IPS-NIHi11 (cell line): Measurements from ENCODE around the gene GUCY1A1.
"Not testable (repeated sequence)": the region's sequence is repeated elsewhere in the genome, so short reads cannot be mapped to it uniquely, and the experiment has no call there.

Experiments
- DNase-seq: peaks from one replicate; pipeline ENCODE4 v3.0.0; 2012; ENCODE audit warnings: mixed read lengths, low spot score

GUCY1A1 gene

DNA sequence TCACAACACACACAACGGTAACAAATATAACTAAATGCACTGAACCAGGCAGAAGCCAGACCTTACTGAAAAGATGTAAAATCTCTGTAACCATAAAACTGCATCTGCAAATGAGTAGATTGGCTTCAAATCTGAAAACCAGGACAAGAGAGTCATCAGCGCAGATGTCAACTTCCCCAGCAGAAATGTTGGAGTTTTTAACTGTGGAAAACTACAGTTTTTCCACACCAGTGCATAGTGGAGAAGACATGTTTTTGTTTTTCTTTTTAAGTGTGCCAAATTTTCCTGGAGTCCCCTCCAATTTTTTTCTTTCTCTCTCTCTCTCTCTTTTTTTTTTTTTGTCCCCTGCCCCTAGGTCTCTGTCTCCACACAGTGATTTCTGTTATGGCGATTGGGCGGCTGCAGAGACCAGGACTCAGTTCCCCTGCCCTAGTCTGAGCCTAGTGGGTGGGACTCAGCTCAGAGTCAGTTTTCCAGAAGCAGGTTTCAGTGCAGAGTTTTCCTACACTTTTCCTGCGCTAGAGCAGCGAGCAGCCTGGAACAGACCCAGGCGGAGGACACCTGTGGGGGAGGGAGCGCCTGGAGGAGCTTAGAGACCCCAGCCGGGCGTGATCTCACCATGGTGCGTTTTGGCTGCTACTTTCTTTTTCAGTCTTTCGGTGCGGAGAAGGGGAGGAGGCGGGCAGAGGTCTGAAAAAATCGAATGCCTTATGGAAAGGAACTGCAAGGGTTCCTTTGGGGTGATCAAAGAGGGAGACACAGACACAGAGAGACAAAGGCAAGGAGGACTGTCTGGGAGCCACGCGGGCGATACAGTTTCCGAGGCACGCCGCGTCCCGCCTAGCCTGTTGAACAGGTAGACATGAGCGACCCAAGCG lies at the start of gene GUCY1A1:
TSS of gene GUCY1A1 (plus strand) at position 505 of the 878 bp plus-strand sequence. CDS start 30,020 bp downstream, outside the sequence.
- DNase-seq: peak; percentile 64

DNA sequence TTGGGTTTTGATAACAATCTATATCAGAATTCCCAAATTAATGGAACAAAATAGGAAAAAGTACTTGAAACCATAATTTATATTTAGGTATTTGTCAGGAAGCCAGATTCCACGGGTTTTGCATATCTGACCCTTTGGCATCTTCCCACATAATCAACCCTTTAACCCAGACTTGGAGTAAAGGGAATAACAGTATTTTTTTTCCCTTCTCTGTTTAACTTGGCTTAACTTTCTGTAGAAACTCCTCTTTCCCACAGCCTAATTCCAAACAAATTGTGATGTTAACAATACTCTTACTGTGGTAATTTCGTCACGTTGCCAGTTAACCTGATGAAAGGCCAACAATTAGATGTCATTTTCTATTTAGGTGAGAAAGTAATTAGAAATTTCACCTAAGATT lies 49.4 kb upstream of the GUCY1A1 start:
- no peak for DNase-seq

GRCh38 chr4:155618183-155618838 lies 48.3 kb upstream of the GUCY1A1 start:
- no peak for DNase-seq

GRCh38 chr4:155620637-155621036 lies 46.0 kb upstream of the GUCY1A1 start:
- no peak for DNase-seq

GRCh38 chr4:155624478-155624877 lies 42.2 kb upstream of the GUCY1A1 start:
- no peak for DNase-seq

- no peak for DNase-seq
Observed at GRCh38 chr4:155626561-155626960, 40.1 kb upstream of the GUCY1A1 start.

- DNase-seq: no peak
Observed at GRCh38 chr4:155629183-155629825, 37.3 kb upstream of the GUCY1A1 start.

- DNase-seq: no peak
Observed at GRCh38 chr4:155629956-155630355, 36.7 kb upstream of the GUCY1A1 start.

DNA sequence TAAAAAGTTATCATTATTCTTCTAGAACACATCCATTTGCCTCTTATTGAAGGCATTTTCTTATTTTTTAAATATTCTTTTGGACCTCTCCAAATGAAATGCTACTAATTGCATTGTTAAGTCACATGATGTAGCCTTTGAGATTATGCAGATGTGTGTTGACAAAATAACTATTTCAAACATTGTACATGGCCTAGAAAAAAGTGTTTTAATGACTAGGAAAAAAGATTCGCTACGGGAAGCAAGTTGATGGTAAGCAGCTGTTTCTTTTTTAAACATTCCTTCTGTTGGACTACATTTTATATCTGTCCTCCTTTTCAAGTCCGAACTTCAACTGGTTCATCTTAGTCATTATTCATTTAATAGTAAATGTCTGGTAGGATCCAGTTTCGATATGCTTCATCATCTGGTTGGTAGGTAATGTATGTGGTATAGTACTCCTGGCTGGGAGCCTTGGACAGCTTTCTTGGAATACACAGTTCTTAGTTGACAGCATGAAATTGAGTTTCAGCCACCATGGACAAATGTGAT lies 34.3 kb upstream of the GUCY1A1 start:
- no peak for DNase-seq

DNA sequence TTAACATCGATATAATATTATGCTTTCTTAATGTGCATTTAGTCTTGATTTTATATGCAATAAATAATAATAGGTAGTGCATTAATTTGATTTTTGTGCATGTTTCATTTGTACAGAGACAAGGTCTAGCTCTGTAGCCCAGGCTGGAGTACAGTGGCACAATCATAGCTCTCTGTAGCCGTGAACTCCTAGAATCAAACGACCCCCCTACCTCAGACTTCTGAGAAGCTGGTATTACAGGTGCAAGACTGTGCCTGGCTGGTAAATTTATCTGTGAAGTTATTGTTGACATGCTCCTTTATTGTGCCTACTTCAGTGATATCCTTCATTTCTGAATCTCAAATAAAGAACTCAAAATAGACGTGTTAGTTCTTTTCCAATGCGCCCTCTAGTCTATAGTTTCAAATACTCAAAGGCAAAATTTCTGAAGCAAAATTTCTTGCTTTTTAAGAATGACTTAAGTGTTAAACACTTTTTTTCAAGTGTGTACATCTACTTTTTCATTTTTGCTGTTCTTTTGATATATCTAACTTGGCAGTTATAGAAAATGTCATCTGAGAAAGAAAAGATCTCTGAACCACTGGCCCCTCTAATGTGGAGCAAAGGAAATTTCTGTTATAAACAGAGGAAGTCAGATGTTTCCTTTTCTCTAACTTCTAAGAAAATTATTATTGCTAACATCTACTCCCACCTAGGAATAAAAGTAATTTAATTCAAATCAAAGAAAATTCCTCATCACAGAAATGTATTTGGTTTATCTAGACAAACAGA lies 28.3 kb upstream of the GUCY1A1 start:
- DNase-seq: no peak

DNA sequence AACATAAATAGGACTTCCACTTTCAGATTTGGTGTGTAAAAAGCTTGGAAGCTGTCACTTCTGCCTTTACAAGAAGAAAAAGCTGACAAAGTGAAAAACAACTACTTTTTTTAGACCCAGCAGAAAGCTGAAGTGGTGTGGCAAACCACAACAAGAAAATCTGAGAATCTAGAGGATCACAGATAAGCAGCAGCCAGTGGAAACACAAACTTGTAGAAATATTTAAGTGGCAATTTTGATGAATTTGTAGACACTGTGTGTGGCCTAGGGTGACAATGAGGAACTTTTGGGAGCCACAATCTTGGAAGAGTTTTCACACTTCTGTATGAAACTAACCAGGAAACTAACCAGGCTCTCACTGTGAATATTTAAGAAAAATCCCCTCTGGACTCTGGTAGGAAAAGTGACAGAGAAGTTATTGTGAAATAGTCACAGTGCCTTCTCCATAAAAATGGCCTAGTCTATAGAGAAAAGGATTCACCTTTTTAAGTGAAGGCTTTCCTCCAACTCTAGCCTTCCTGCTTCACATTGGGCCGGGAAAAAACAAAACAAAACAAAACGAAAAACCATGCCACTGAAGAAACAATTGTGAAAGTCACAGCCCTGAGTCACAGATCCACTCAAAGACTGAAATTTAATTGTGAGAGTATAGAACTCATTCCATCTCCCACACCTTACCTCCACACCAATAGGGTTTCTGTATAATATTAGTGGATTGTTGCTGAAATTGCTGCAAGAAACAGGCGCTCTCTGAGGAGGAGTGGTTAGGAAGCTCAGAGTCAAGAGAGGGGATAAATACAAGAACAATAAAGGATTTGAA lies 26.7 kb upstream of the GUCY1A1 start:
- DNase-seq: no peak

DNA sequence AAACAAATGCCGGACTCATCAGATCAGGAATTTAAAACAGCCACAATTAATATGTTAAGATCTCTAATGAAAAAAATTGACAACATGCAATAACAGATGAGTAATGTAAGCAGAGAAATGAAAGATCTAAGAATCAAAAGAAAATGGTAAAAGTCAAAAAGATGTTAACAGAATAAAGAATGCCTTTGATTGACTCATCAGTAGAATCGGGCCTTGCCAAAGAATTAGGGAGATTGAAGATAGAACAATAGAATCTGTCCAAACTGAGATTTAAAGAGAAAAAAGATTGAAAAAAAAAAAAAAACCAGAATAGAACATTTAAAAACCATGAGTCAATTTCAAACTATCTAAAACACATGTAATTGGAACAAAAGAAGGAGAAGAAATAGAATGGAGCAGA lies 25.9 kb upstream of the GUCY1A1 start:
- DNase-seq: no peak

DNA sequence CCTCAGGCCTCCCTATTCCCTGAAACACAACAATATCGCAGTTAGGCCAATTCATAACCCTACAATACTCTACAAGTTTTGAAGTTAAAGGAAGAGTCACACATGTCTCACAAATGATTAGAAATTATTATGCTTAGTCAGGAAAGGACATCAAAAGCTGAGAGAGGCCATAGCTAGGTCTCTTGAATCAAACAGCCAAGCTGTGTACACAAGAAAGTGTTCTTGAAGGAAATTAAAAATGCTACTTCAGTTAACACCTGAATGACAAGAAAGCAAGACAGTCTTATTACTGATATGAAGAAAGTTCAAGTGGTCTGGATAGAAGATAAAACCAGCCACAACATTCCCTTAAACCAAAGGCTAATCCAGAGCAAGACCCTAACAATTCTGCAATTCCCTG lies 23.6 kb upstream of the GUCY1A1 start:
- DNase-seq: no peak

- no peak for DNase-seq
Observed at GRCh38 chr4:155646001-155646400, 20.6 kb upstream of the GUCY1A1 start.

DNA sequence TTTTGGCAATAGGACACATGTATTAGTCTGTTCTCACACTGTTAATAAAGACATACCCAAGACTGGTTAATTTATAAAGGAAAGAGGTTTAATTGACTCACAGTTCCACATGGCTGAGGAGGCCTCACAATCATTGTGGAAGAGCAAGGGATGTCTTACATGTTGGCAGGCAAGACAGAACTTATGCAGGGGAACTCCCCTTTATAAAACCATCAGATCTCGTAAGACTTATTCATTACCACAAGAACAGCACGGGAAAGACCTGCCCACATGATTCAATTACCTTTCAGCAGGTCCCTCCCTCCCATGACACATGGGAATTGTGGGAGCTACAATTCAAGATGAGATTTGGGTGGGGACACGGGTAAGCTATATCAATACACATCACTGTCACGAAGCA lies 15.9 kb upstream of the GUCY1A1 start:
- DNase-seq: not testable (repeated sequence)

DNA sequence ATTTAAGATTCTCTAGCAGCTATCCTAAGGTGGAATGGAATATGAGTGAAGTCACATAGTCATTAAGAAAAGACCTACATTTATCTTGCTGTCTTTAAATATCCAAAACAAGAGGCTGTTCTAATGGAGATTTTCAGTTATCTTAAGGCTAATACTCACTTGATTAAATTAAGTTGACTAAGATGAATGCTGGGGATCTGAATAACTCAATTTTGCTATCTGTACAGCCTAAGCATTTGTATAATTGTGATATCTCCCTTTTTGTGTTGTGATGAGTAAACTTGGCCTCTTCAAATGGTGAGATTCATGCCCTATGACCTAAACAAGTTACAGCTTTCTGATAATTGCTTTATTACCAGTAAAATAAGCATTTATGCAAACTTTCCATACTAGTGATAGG lies 13.6 kb upstream of the GUCY1A1 start:
- DNase-seq: no peak

DNA sequence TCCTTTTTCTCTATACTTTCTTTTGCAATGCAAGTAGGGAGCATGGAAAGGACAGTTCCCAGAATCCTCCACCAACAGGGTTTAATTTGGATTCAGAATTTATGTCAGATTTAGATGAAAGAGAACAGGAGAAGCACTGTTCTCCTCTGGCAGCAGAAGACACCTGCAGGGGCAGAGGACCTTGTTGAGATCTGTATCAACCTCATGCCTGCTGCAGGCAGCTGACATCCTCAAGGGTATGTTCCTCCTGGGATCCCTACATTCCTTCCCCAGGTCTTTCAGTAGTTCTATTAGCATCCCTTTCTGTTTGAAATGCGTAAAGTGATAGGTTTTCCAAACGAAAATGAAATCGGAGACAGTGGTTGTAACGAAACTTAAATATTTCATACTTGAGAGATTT lies 10.6 kb upstream of the GUCY1A1 start:
- no peak for DNase-seq

DNA sequence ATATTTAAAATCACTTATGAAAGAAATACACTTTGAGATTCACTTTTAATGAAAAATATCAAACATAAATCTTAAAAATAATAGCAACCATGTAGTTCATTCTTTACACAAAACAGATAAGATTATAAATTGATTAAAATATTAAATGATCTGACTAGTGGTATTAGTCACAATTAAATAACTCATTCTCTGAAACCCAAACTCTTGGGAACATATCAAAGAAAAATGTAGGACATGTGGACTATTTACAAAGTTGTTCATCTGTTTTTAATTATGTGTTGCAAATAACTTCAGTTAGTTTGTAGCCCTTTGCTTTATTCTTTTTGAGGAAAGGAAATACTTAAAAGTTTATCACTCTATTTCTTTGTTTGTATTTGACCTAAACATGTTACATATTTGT lies 9.5 kb upstream of the GUCY1A1 start:
- DNase-seq: no peak

DNA sequence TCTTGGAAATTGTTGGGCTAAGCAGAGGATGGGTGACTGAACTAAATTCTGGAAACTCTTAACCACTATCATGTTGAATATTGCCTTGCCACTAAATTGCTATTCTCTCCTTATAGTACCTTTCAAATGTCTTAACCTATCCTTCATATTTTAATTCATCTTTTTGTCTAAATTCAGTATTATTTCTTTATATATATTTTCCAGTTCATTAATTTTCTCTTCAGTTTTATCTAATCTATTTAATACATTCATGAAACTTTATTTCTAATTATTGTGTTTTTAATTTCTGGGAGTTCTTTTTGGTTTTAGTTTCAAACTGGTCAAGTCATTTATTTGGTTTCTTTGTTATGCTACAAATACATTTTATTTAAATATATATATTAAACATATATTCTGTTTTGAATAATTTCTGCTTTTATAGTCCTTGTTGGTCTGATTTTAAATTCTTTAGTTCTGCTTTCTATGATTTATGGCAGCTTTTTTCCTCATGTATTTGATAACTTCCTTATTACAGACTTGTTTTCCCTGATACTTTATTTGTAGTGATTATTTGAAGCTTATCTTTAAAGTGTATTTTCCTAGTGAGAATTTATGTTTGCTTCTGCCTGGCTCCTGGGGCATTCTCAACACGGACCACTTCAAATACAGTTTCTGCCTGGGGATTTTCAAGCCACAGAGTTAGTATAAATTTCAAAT lies 8.5 kb upstream of the GUCY1A1 start:
- no peak for DNase-seq

DNA sequence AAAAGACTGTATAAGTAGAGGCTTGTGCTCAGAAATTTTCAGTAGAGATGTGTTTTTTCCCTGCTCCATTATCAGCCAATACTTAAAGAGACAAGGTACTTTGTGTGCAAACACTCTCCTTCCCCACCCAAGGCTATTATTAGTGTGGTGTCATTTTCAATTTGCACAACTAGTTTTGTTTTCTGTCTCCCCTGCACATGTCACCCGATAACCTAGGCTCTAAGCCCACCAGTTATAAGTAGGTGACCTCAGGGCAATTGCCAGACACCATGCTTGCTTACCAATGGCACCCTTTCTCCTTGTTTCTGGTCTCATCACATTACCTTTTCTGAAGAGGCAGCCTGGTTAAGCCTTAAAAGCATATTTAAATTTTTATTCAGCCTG lies 8.0 kb upstream of the GUCY1A1 start:
- DNase-seq: no peak
